Measurements from ENCODE around the gene WWTR1. TPM values are rescaled to one million over a fixed set of nuclear protein-coding genes. Genes with fewer than 3 reads are reported as not detected.

WWTR1 gene
- total RNA-seq, 6 experiments from 2014 or later, result 10.6 to 19.7 (median 15.3) TPM

DNA sequence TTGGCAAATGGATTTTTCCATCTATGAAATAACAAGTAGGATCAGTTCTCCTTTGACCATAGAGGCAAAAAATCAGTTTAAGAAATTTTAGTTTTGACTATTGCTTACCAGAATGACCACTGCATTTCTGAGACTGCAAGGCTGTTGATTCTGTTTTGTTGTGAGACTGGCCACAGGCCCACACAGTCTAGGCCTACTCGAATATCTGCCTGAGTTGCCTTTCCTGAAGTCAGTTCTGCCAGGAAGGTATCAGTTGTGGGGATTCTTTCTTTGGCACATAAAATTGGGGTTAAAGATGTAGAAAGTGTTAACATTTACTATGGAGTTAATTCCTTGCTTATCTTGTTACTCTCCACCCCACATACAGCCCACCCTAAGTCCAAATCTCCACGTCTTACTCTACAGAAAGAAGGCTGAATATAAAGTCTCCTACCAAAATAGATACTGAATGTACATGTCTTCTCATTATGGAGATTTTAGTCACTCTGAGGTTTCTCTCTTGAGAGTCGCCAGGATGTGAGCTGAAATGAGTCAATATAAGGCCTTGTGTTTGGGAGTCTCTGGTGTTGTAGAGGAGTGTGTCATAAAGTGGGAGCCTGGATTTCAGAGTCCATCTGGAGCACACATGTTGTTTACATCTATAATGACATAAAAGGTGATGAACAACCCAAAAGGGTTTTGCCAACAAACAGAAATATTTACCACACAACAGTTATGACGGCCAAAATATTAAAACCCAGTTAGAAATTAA, 45.0 kb upstream of the WWTR1 start:
- no peak for DNase-seq
- Histone ChIP-seq H3K36me3 (no peaks in the 10 kb centered on the region), H3K4me3 (no peak overlapping the region), H3K4me1 (no peaks in the 10 kb centered on the region), H3K27me3 (no peaks in the 10 kb centered on the region), H3K27ac (no peak overlapping the region), H3K9me3 (no peaks in the 10 kb centered on the region)
- no peak for ATAC-seq
- TF ChIP-seq POLR2A (IDR thresholded peaks at IDR 0.05), result no peak
- TF ChIP-seq, protein P1, sequence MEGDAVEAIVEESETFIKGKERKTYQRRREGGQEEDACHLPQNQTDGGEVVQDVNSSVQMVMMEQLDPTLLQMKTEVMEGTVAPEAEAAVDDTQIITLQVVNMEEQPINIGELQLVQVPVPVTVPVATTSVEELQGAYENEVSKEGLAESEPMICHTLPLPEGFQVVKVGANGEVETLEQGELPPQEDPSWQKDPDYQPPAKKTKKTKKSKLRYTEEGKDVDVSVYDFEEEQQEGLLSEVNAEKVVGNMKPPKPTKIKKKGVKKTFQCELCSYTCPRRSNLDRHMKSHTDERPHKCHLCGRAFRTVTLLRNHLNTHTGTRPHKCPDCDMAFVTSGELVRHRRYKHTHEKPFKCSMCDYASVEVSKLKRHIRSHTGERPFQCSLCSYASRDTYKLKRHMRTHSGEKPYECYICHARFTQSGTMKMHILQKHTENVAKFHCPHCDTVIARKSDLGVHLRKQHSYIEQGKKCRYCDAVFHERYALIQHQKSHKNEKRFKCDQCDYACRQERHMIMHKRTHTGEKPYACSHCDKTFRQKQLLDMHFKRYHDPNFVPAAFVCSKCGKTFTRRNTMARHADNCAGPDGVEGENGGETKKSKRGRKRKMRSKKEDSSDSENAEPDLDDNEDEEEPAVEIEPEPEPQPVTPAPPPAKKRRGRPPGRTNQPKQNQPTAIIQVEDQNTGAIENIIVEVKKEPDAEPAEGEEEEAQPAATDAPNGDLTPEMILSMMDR (IDR thresholded peaks at IDR 0.05), result no peak
- WGBS (ENCODE audit: insufficient coverage, low coverage, low lambda C conversion rate, missing lambda C conversion rate), result 46% methylated on average over 4 of the region's 4 CpGs
- intact Hi-C loops (cut with DNase I), result no loop called here

DNA sequence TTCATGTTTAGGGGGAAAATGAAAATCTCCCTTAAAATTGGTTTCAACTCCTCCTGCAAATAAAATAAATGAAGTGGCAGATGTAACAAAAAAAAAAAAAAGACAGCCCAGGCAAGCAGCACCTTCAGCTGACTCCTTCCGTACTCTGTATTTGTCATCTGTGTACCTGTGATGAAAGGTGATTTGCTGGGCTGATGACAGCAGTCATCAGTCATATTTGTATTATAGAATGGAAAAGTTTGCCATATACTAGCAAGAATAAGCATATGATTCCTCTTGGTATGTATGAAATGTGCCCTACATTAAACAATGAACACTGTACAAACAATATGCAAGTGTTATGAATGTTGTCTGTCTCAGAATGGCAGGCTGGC, 44.1 kb upstream of the WWTR1 start:
- TF ChIP-seq, protein P1 (IDR thresholded peaks at IDR 0.05), result no peak
- TF ChIP-seq POLR2A (IDR thresholded peaks at IDR 0.05), result no peak
- no peaks in the 10 kb centered on the region for H3K36me3 ChIP-seq
- no peak for DNase-seq
- 100% methylated on average over 1 of the region's 1 CpG for WGBS (ENCODE audit: insufficient coverage, low coverage, low lambda C conversion rate, missing lambda C conversion rate)
- no peaks in the 10 kb centered on the region for H3K27me3 ChIP-seq
- no peak overlapping the region for H3K27ac ChIP-seq
- no peaks in the 10 kb centered on the region for H3K9me3 ChIP-seq
- intact Hi-C loops (cut with DNase I), result no loop called here
- H3K4me1 ChIP-seq, result no peaks in the 10 kb centered on the region
- ATAC-seq, result no peak
- H3K4me3 ChIP-seq, result no peak overlapping the region

DNA sequence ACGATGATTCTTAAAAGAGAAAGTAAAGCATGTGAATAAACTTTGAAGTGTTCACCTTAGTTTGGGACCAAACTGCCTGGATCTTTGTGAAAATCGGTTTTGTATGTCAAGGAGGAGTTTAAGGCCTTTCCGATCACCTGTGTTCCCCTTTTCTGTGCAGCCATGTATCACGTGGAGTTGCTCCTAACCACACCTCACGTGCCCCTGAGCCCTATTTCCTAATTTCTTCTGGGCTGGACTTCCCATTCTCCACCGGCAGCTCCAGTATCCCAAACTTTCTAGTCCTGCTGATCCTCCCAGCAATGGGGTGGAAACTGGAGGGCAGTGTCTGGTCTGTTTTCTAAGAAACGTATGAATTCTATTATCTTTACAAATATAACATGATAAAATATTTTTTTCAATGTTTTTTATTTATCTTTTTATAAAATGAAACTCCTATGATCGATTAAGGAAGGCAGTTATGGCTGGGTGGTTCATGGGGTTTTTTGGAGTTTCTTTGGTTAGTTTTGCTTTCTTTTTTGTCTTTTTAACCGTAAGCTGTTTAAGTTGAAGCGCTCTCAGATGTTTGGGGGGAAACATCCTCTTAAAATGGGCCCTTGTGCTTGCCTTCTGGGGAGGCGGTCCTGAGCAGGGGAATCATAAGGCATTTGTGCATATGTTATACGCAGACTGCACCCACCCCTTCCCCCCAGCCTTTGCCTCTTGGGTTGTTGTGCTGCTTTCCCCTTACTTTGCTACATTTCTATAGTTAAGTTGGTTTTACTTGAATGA, 43.6 kb upstream of the WWTR1 start:
- Histone ChIP-seq H3K4me3 (no peak overlapping the region), H3K27me3 (no peaks in the 10 kb centered on the region), H3K27ac (no peak overlapping the region), H3K9me3 (no peaks in the 10 kb centered on the region), H3K36me3 (no peaks in the 10 kb centered on the region), H3K4me1 (no peaks in the 10 kb centered on the region)
- DNase-seq (no peak), ATAC-seq (no peak)
- TF ChIP-seq POLR2A (IDR thresholded peaks at IDR 0.05), result no peak
- 63% methylated on average over 11 of the region's 12 CpGs for WGBS (ENCODE audit: insufficient coverage, low coverage, low lambda C conversion rate, missing lambda C conversion rate)
- intact Hi-C loops (cut with DNase I), result no loop called here

DNA sequence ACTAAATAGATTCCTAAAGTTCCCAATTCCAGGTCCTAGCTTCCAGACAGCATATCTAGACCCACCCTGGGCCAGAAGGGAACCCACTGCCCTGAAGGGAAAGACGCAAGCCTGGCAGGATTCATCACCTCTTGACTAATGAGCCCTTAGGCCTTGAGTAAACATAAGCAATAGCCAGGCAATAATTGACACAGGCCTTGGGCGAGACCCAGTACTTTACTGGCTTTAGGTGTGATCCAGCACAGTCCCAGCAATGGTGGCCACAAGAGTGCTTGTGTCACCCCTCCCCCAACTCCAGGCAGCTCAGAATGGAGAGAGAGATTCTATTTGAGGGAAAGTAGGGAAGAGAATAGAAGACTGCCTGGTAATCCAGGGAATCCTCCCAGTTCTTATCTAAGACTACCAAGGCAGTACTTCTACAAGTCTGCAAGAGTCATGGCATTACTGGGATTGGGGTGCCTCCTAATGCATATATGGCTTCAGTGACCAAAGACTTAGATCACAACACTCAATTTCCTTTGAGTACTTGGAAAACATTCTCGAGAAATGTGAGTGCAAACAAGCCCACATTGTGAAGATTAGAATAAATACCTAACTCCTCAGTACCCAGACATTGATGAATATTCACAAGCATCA, 30.4 kb upstream of the WWTR1 start:
- H3K27ac ChIP-seq, result no peak overlapping the region
- H3K9me3 ChIP-seq, result no peaks in the 10 kb centered on the region
- no peaks in the 10 kb centered on the region for H3K27me3 ChIP-seq
- WGBS (ENCODE audit: insufficient coverage, low coverage, low lambda C conversion rate, missing lambda C conversion rate), result 54% methylated on average over 2 of the region's 3 CpGs
- no peak for DNase-seq
- no peaks in the 10 kb centered on the region for H3K36me3 ChIP-seq
- TF ChIP-seq POLR2A (IDR thresholded peaks at IDR 0.05), result no peak
- TF ChIP-seq, protein P1 (IDR thresholded peaks at IDR 0.05), result no peak
- peak in 1 of 4 donors; percentile 56 for ATAC-seq
- intact Hi-C loops (cut with DNase I), result no loop called here
- H3K4me1 ChIP-seq, result no peaks in the 10 kb centered on the region
- no peak overlapping the region for H3K4me3 ChIP-seq

DNA sequence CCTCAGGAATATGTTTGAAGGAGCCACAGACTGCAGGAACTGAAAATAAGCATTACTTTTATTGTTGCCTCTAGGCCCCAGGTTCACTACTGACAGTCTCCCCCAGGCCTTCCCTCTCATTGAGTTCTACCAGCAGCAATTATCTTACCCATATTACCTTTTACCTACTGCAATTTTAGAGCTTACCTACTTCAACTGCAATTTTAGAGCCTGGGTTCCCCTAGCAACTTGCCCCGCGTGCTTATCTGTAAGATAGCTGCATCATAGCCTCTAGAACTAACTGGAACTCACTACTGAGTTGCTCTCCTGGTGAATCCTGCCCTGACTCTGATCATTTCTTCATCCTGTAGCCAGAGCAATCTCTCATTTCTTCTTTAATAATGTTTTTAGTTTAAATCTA, 29.2 kb upstream of the WWTR1 start:
- H3K36me3 ChIP-seq, result no peaks in the 10 kb centered on the region
- H3K27ac ChIP-seq, result no peak overlapping the region
- H3K4me1 ChIP-seq, result no peaks in the 10 kb centered on the region
- H3K4me3 ChIP-seq, result no peak overlapping the region
- intact Hi-C loops (cut with DNase I), result no loop called here
- no peaks in the 10 kb centered on the region for H3K27me3 ChIP-seq
- H3K9me3 ChIP-seq, result no peaks in the 10 kb centered on the region
- ATAC-seq (no peak), DNase-seq (no peak)
- TF ChIP-seq, protein P1 (IDR thresholded peaks at IDR 0.05), result no peak
- TF ChIP-seq POLR2A (IDR thresholded peaks at IDR 0.05), result no peak
- 95% methylated on average over 2 of the region's 2 CpGs for WGBS (ENCODE audit: insufficient coverage, low coverage, low lambda C conversion rate, missing lambda C conversion rate)

Measured in right lobe of liver (tissue), 6 donors.